ENCODE measurements around the gene NBEA.
A peak's percentile ranks its signal among the peaks of the same experiment; 100 is the strongest.

The NBEA gene

DNA sequence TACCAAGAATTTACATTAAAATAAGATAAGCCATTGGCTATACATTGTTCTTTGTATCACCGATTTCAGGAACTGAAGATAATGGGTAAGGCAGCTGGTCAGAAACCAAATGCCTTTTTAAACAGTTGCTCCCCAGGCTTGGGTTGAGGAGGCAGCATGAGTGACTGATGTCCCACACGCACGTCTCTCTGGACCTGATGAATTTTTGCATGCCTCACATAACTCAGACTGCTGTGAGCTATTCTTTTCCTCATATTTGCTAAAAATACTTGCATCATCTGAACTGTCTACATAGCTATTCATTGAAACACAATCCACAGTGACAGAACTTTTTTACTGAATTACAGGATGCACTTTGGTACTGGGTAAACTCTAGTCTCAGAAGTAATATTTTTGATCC is 658.1 kb downstream of the NBEA start:
- Histone ChIP-seq H2BK5ac (ENCODE audit: low read depth, low read length, poor library complexity) (no peak overlapping the region), H3K27ac (ENCODE audit: low read depth, low read length) (no peak overlapping the region), H2BK120ac (ENCODE audit: insufficient read depth, low read length, poor library complexity) (no peak overlapping the region), H3K27me3 (ENCODE audit: insufficient read depth, low read length) (no peaks in the 10 kb centered on the region), H3K4ac (ENCODE audit: low read depth, low read length) (no peak overlapping the region), H3K79me1 (ENCODE audit: low read length) (peaks cover 6% of the 10 kb centered on the region), H3K9me3 (ENCODE audit: insufficient read depth, low read depth, low read length) (no peaks in the 10 kb centered on the region), H3K4me2 (ENCODE audit: low read length) (no peak overlapping the region), H3K79me2 (ENCODE audit: control insufficient read depth, insufficient read depth, low read length, poor library complexity) (no peaks in the 10 kb centered on the region), H3K36me3 (ENCODE audit: control insufficient read depth in 1 of 2, insufficient read depth in 2 of 2, low read length in 2 of 2) (no peaks in the 10 kb centered on the region), H3K9ac (ENCODE audit: low read length) (no peak overlapping the region), H3K4me1 (ENCODE audit: control insufficient read depth in 1 of 2, insufficient read depth in 2 of 2, low read length in 2 of 2) (peaks cover 2 to 11% of the 10 kb centered on the region in 2 experiments), H3K18ac (ENCODE audit: low read length) (no peak overlapping the region), H3K14ac (ENCODE audit: low read length) (no peak overlapping the region), H2AFZ (ENCODE audit: insufficient read depth, low read length, poor library complexity) (no peak overlapping the region), H4K12ac (ENCODE audit: low read depth, low read length) (no peak overlapping the region), H2BK12ac (ENCODE audit: low read length) (no peak overlapping the region), H4K91ac (ENCODE audit: low read depth, low read length) (no peak overlapping the region), H2AK5ac (ENCODE audit: low read length) (no peak overlapping the region), H3K23ac (ENCODE audit: low read length) (no peak overlapping the region), H3K4me3 (ENCODE audit: low read depth, low read length) (no peak overlapping the region), H4K8ac (ENCODE audit: low read depth, low read length) (no peak overlapping the region)
- no CpG with 5 or more reads among the region's 3 CpGs for WGBS (ENCODE audit: extremely low coverage, insufficient coverage, insufficient read length)
- peak; percentile 62 to 86 for DNase-seq

- H3K14ac ChIP-seq (ENCODE audit: low read length) = no peak overlapping the region
- WGBS (ENCODE audit: extremely low coverage, insufficient coverage, insufficient read length) = no CpG with 5 or more reads among the region's 9 CpGs
Observed at GRCh38 chr13:35603593-35604285, 661.7 kb downstream of the NBEA start.

DNA sequence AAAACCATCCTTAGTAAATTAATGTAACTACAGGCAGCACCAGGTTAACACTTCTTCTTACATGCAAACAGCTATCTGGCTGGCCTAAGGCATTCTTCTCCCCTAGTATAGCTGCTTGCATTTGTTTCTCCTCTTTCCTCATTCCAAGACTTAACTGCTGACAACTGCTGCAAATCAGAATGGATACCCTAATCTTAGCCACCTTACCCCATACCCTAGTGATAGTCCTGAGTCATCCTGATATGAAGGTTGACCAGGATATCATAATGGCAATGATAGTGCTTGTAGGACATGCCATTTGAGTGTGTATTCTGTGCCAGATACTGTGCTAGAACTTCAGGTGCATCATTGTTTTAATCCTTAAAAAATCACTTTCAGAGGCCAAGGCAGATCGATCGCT is 672.6 kb downstream of the NBEA start:
- no peak overlapping the region for H3K4me2 ChIP-seq (ENCODE audit: low read length)
- no peaks in the 10 kb centered on the region for H3K27me3 ChIP-seq (ENCODE audit: insufficient read depth, low read length)
- no peak overlapping the region for H4K91ac ChIP-seq (ENCODE audit: low read depth, low read length)
- no peaks in the 10 kb centered on the region for H3K4me1 ChIP-seq (ENCODE audit: control insufficient read depth in 1 of 2, insufficient read depth in 2 of 2, low read length in 2 of 2)
- no peaks in the 10 kb centered on the region for H3K9me3 ChIP-seq (ENCODE audit: insufficient read depth, low read depth, low read length)
- H3K36me3 ChIP-seq (ENCODE audit: control insufficient read depth in 1 of 2, insufficient read depth in 2 of 2, low read length in 2 of 2) = no peaks in the 10 kb centered on the region
- H3K9ac ChIP-seq (ENCODE audit: low read length) = no peak overlapping the region
- H3K4ac ChIP-seq (ENCODE audit: low read depth, low read length) = no peak overlapping the region
- no peak overlapping the region for H4K12ac ChIP-seq (ENCODE audit: low read depth, low read length)
- no peaks in the 10 kb centered on the region for H3K79me2 ChIP-seq (ENCODE audit: control insufficient read depth, insufficient read depth, low read length, poor library complexity)
- H3K27ac ChIP-seq (ENCODE audit: low read depth, low read length) = no peak overlapping the region
- no peak overlapping the region for H3K4me3 ChIP-seq (ENCODE audit: low read depth, low read length)
- H2BK5ac ChIP-seq (ENCODE audit: low read depth, low read length, poor library complexity) = no peak overlapping the region
- no peak overlapping the region for H2AFZ ChIP-seq (ENCODE audit: insufficient read depth, low read length, poor library complexity)
- H3K23ac ChIP-seq (ENCODE audit: low read length) = no peak overlapping the region
- H3K79me1 ChIP-seq (ENCODE audit: low read length) = no peaks in the 10 kb centered on the region
- whole genome bisulfite sequencing (ENCODE audit: extremely low coverage, insufficient coverage, insufficient read length) = no CpG with 5 or more reads among the region's 2 CpGs
- no peak overlapping the region for H3K18ac ChIP-seq (ENCODE audit: low read length)
- no peak overlapping the region for H2BK120ac ChIP-seq (ENCODE audit: insufficient read depth, low read length, poor library complexity)
- no peak overlapping the region for H4K8ac ChIP-seq (ENCODE audit: low read depth, low read length)
- no peak overlapping the region for H2AK5ac ChIP-seq (ENCODE audit: low read length)
- no peak overlapping the region for H3K14ac ChIP-seq (ENCODE audit: low read length)
- DNase-seq = no peak
- no peak overlapping the region for H2BK12ac ChIP-seq (ENCODE audit: low read length)

More at GRCh38 chr13:35603593-35604285, 661.7 kb downstream of the NBEA start:
- no peak overlapping the region for H2AFZ ChIP-seq (ENCODE audit: insufficient read depth, low read length, poor library complexity)
- no peak overlapping the region for H4K12ac ChIP-seq (ENCODE audit: low read depth, low read length)
- peaks cover 2 to 6% of the 10 kb centered on the region in 2 experiments for H3K4me1 ChIP-seq (ENCODE audit: control insufficient read depth in 1 of 2, insufficient read depth in 2 of 2, low read length in 2 of 2)
- no peak overlapping the region for H2BK120ac ChIP-seq (ENCODE audit: insufficient read depth, low read length, poor library complexity)
- no peak overlapping the region for H3K4ac ChIP-seq (ENCODE audit: low read depth, low read length)
- H3K4me3 ChIP-seq (ENCODE audit: low read depth, low read length) = no peak overlapping the region
- no peak overlapping the region for H3K23ac ChIP-seq (ENCODE audit: low read length)
- no peak overlapping the region for H2BK5ac ChIP-seq (ENCODE audit: low read depth, low read length, poor library complexity)
- H4K8ac ChIP-seq (ENCODE audit: low read depth, low read length) = no peak overlapping the region
- no peak overlapping the region for H2AK5ac ChIP-seq (ENCODE audit: low read length)
- H3K27me3 ChIP-seq (ENCODE audit: insufficient read depth, low read length) = no peaks in the 10 kb centered on the region
- H3K4me2 ChIP-seq (ENCODE audit: low read length) = no peak overlapping the region
- H3K27ac ChIP-seq (ENCODE audit: low read depth, low read length) = no peak overlapping the region
- H2BK12ac ChIP-seq (ENCODE audit: low read length) = no peak overlapping the region
- no peaks in the 10 kb centered on the region for H3K79me2 ChIP-seq (ENCODE audit: control insufficient read depth, insufficient read depth, low read length, poor library complexity)
- H3K9ac ChIP-seq (ENCODE audit: low read length) = no peak overlapping the region
- no peak overlapping the region for H3K18ac ChIP-seq (ENCODE audit: low read length)
- peaks cover 4% of the 10 kb centered on the region for H3K79me1 ChIP-seq (ENCODE audit: low read length)
- DNase-seq = no peak
- no peaks in the 10 kb centered on the region for H3K36me3 ChIP-seq (ENCODE audit: control insufficient read depth in 1 of 2, insufficient read depth in 2 of 2, low read length in 2 of 2)
- no peaks in the 10 kb centered on the region for H3K9me3 ChIP-seq (ENCODE audit: insufficient read depth, low read depth, low read length)
- H4K91ac ChIP-seq (ENCODE audit: low read depth, low read length) = no peak overlapping the region

- H3K23ac ChIP-seq (ENCODE audit: low read length) = peak overlapping the region; percentile 85
- no peak overlapping the region for H3K14ac ChIP-seq (ENCODE audit: low read length)
- H3K9me3 ChIP-seq (ENCODE audit: insufficient read depth, low read depth, low read length) = no peaks in the 10 kb centered on the region
- H3K27ac ChIP-seq (ENCODE audit: low read depth, low read length) = no peak overlapping the region
- H2BK5ac ChIP-seq (ENCODE audit: low read depth, low read length, poor library complexity) = no peak overlapping the region
- H3K79me1 ChIP-seq (ENCODE audit: low read length) = no peaks in the 10 kb centered on the region
- H3K4me2 ChIP-seq (ENCODE audit: low read length) = no peak overlapping the region
- no peak overlapping the region for H3K4me3 ChIP-seq (ENCODE audit: low read depth, low read length)
- H4K91ac ChIP-seq (ENCODE audit: low read depth, low read length) = no peak overlapping the region
- H3K27me3 ChIP-seq (ENCODE audit: insufficient read depth, low read length) = no peaks in the 10 kb centered on the region
- H2BK120ac ChIP-seq (ENCODE audit: insufficient read depth, low read length, poor library complexity) = no peak overlapping the region
- no peaks in the 10 kb centered on the region for H3K4me1 ChIP-seq (ENCODE audit: control insufficient read depth in 1 of 2, insufficient read depth in 2 of 2, low read length in 2 of 2)
- no peaks in the 10 kb centered on the region for H3K79me2 ChIP-seq (ENCODE audit: control insufficient read depth, insufficient read depth, low read length, poor library complexity)
- H3K4ac ChIP-seq (ENCODE audit: low read depth, low read length) = no peak overlapping the region
- no peak overlapping the region for H3K9ac ChIP-seq (ENCODE audit: low read length)
- no peak for DNase-seq
- no CpG with 5 or more reads among the region's 6 CpGs for WGBS (ENCODE audit: extremely low coverage, insufficient coverage, insufficient read length)
- no peak overlapping the region for H2BK12ac ChIP-seq (ENCODE audit: low read length)
- no peak overlapping the region for H4K12ac ChIP-seq (ENCODE audit: low read depth, low read length)
- no peaks in the 10 kb centered on the region for H3K36me3 ChIP-seq (ENCODE audit: control insufficient read depth in 1 of 2, insufficient read depth in 2 of 2, low read length in 2 of 2)
- no peak overlapping the region for H4K8ac ChIP-seq (ENCODE audit: low read depth, low read length)
- no peak overlapping the region for H3K18ac ChIP-seq (ENCODE audit: low read length)
- H2AK5ac ChIP-seq (ENCODE audit: low read length) = no peak overlapping the region
- H2AFZ ChIP-seq (ENCODE audit: insufficient read depth, low read length, poor library complexity) = no peak overlapping the region
Observed at GRCh38 chr13:35617420-35617819, 675.4 kb downstream of the NBEA start.
